HUES48 (cell line): ENCODE results near the gene TANC1.
A peak's percentile ranks its signal among the peaks of the same experiment; 100 is the strongest.
"Not testable (repeated sequence)": the region's sequence is repeated elsewhere in the genome, so short reads cannot be mapped to it uniquely, and the experiment has no call there.

Experiments
- H3K27ac ChIP-seq: one replicate; pipeline ENCODE4 v1.7.0; 2013; ENCODE audit warnings: low read depth, low read length, inconsistent platforms
- H3K27me3 ChIP-seq: 2 replicates; pipeline ENCODE4 v1.6.1; 2013; ENCODE audit warnings: mild to moderate bottlenecking, low read length; ENCODE audit not compliant: control insufficient read depth, insufficient read depth
- H3K36me3 ChIP-seq: 2 replicates; pipeline ENCODE4 v1.6.1; 2013; ENCODE audit warnings: low read length; ENCODE audit not compliant: control insufficient read depth, insufficient read depth
- H3K4me1 ChIP-seq: 2 replicates; pipeline ENCODE4 v1.6.1; 2013; ENCODE audit warnings: mild to moderate bottlenecking, low read length; ENCODE audit not compliant: control insufficient read depth, insufficient read depth
- H3K4me3 ChIP-seq: 2 replicates; pipeline ENCODE4 v1.5.1; 2013; ENCODE audit warnings: mild to moderate bottlenecking, low read depth, low read length
- H3K9ac ChIP-seq: 2 replicates; pipeline ENCODE4 v1.6.1; 2013; ENCODE audit warnings: mild to moderate bottlenecking, low read depth, low read length, moderate library complexity
- H3K9me3 ChIP-seq: 2 replicates; pipeline ENCODE4 v1.6.1; 2013; ENCODE audit warnings: low read length; ENCODE audit not compliant: control insufficient read depth, insufficient read depth

TANC1 gene

GRCh38 chr2:159030674-159031380, 62.4 kb downstream of the TANC1 start:
- peak overlapping the region; percentile 92 for H3K27ac ChIP-seq
- no peaks in the 10 kb centered on the region for H3K9me3 ChIP-seq
- no peaks in the 10 kb centered on the region for H3K27me3 ChIP-seq
- H3K36me3 ChIP-seq = no peaks in the 10 kb centered on the region
- no peak overlapping the region for H3K9ac ChIP-seq
- H3K4me3 ChIP-seq = no peak overlapping the region
- H3K4me1 ChIP-seq = peaks cover 41% of the 10 kb centered on the region

GRCh38 chr2:159032146-159032545, 63.7 kb downstream of the TANC1 start:
- Histone ChIP-seq H3K27ac (peak overlapping the region; percentile 14), H3K9me3 (no peaks in the 10 kb centered on the region), H3K4me3 (no peak overlapping the region), H3K4me1 (peaks cover 34% of the 10 kb centered on the region), H3K36me3 (no peaks in the 10 kb centered on the region), H3K9ac (no peak overlapping the region), H3K27me3 (no peaks in the 10 kb centered on the region)

- no peaks in the 10 kb centered on the region for H3K9me3 ChIP-seq
- H3K27ac ChIP-seq = no peak overlapping the region
- no peak overlapping the region for H3K4me3 ChIP-seq
- H3K9ac ChIP-seq = no peak overlapping the region
- no peaks in the 10 kb centered on the region for H3K27me3 ChIP-seq
- no peaks in the 10 kb centered on the region for H3K36me3 ChIP-seq
- H3K4me1 ChIP-seq = peaks cover 33% of the 10 kb centered on the region
Observed at GRCh38 chr2:159032580-159032979, 64.1 kb downstream of the TANC1 start.

- Histone ChIP-seq H3K4me3 (no peak overlapping the region), H3K27me3 (no peaks in the 10 kb centered on the region), H3K27ac (no peak overlapping the region), H3K36me3 (no peaks in the 10 kb centered on the region), H3K4me1 (peaks cover 33% of the 10 kb centered on the region), H3K9me3 (no peaks in the 10 kb centered on the region), H3K9ac (no peak overlapping the region)
Observed at GRCh38 chr2:159034713-159035112, 66.3 kb downstream of the TANC1 start.

GRCh38 chr2:159035790-159036411, 67.5 kb downstream of the TANC1 start:
- H3K4me3 ChIP-seq = no peak overlapping the region
- no peaks in the 10 kb centered on the region for H3K36me3 ChIP-seq
- H3K4me1 ChIP-seq = peaks cover 26% of the 10 kb centered on the region
- H3K9me3 ChIP-seq = 0 out of 2 replicates have a peak, but pooled peaks cover under 1% of the 10 kb centered on the region
- H3K9ac ChIP-seq = no peak overlapping the region
- no peaks in the 10 kb centered on the region for H3K27me3 ChIP-seq
- H3K27ac ChIP-seq = peak overlapping the region; percentile 54

- not testable (repeated sequence) for H3K27ac ChIP-seq, H3K9ac ChIP-seq, H3K9me3 ChIP-seq, H3K4me3 ChIP-seq, H3K36me3 ChIP-seq, H3K27me3 ChIP-seq
- H3K4me1 ChIP-seq = peaks cover 20% of the 10 kb centered on the region
Observed at GRCh38 chr2:159036461-159036860, 68.0 kb downstream of the TANC1 start.

- not testable (repeated sequence) for H3K4me1 ChIP-seq, H3K27ac ChIP-seq, H3K9ac ChIP-seq, H3K36me3 ChIP-seq, H3K4me3 ChIP-seq, H3K27me3 ChIP-seq
- peaks cover 14% of the 10 kb centered on the region for H3K9me3 ChIP-seq
Observed at GRCh38 chr2:159041328-159041727, 72.9 kb downstream of the TANC1 start.

- no peak overlapping the region for H3K4me3 ChIP-seq
- no peaks in the 10 kb centered on the region; the same call in 1 of the 2 replicates for H3K36me3 ChIP-seq
- peaks cover 14% of the 10 kb centered on the region for H3K4me1 ChIP-seq
- H3K9me3 ChIP-seq = peaks cover 14% of the 10 kb centered on the region
- H3K9ac ChIP-seq = no peak overlapping the region
- no peaks in the 10 kb centered on the region for H3K27me3 ChIP-seq
- H3K27ac ChIP-seq = no peak overlapping the region
Observed at GRCh38 chr2:159042115-159042850, 73.8 kb downstream of the TANC1 start.

- Histone ChIP-seq H3K36me3 (no peaks in the 10 kb centered on the region; the same call in 1 of the 2 replicates), H3K27me3 (no peaks in the 10 kb centered on the region), H3K9ac (no peak overlapping the region), H3K9me3 (peaks cover 14% of the 10 kb centered on the region), H3K4me3 (no peak overlapping the region), H3K27ac (no peak overlapping the region), H3K4me1 (peaks cover 18% of the 10 kb centered on the region)
Observed at GRCh38 chr2:159043710-159044109, 75.3 kb downstream of the TANC1 start.

GRCh38 chr2:159044804-159045286, 76.4 kb downstream of the TANC1 start:
- H3K4me1 ChIP-seq = peaks cover 18% of the 10 kb centered on the region
- peaks cover 14% of the 10 kb centered on the region for H3K9me3 ChIP-seq
- H3K36me3 ChIP-seq = no peaks in the 10 kb centered on the region; the same call in 1 of the 2 replicates
- H3K4me3 ChIP-seq = no peak overlapping the region
- no peaks in the 10 kb centered on the region for H3K27me3 ChIP-seq
- no peak overlapping the region for H3K9ac ChIP-seq
- no peak overlapping the region for H3K27ac ChIP-seq
